ENCODE measurements around the gene CRYBG1.

CRYBG1 gene

DNA sequence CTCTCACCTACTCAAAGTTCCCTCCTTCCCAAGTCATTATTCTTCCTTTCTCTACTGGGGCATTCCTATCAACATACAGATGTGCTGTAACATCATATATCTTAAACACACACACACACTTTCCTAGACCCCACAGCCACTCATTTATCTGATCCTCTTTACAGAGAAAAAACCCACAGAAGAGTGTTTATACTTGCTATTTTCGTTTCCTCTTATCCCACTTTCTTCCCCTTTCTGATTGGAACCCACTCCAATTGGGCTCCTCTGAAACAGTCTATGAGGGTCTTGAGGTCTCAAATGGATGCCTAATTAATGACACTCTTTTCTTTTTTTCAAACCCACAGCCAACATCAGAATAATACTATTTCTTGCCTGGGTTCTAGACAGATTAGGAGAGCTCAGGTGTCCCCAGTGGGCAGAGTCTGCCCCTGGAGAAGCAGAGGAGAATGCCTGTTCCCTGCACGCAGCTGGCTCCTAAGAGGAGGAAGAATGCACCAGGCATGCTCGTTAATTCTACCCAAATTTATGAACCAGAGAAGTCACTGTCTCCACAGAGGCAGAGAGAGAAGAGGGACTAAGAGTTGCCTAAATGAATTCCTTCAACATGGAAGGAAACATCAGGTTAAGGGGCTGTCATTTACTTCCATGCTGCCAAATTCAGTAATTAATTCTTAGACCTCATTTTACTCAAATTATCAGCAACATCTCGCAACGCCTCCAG is 65.9 kb downstream of the CRYBG1 start:
- DNase-seq: no peak

DNA sequence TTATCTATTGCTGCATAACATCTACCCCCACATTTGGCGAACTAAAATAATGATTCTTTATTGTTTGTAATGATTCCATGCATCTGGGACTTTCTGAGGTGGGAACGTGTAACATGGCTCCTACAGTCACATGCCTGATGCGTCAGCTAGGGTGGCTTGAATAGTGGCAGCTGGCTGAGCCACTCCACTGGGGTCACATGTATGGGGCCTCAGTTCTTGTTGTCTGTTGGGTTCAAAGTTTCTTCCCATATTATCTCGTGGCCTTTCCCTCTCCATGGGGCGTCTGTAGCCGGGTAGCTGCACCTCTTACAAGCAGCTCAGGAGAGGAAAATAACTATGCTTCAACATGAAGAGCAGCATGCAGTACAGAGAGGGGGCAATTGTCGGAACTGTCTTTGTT is 69.9 kb downstream of the CRYBG1 start:
- DNase-seq: no peak

DNA sequence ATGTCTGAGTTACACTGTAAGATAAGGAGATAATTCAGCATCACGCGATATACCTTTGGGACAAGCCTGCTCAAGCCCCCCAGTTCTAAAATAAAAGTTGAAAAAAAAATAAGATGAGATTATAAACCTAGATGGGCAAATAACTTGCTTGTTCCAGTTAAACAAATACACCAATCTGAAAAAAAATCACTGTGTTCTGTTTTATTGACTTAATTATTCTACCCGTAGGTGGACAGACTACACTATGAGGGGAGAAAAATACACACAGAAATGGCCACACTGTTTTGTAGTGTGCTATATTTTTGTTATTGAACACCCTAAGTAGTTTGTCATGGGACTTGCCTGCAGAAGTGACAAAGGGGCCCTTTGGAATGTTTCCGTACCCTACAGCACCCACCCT is 70.9 kb downstream of the CRYBG1 start:
- DNase-seq: no peak

DNA sequence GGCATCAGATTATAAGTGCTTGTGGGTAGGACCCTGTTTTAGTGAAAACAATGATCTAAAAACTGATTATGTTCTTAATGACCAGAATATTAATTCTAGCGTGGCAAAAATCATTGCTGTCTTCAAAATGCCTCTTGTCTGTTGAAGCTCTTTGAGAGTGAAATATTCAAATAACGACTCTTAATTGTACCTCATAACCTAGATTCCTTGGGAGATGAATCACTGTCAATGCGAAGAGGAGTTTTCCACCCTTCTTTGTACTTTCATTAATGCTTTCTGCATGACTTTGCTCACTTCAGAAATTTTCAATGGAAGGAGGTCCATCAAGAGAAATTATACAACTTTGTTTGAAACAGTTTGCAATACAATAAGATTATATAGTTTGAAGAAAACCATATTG is 71.5 kb downstream of the CRYBG1 start:
- no peak for DNase-seq

DNA sequence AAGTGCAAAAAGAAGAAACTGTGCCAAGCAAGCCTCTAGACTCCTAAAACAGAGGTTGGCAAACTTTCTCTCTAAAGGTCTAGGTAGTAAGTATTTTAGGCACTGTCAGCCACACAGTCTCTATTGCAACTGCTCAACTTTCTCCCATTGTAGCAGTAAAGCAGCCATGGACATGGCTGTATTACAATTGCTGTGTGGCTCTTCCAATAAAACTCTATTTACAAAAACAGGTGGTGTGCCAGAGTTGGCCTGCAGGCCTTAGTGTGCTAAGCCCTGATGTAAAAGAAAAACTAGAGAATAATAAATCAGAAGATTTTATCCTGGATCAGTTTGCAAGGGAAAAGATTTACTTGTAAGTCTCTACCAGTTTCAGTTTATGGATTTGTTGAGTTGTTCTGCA is 74.0 kb downstream of the CRYBG1 start:
- no peak for DNase-seq

DNA sequence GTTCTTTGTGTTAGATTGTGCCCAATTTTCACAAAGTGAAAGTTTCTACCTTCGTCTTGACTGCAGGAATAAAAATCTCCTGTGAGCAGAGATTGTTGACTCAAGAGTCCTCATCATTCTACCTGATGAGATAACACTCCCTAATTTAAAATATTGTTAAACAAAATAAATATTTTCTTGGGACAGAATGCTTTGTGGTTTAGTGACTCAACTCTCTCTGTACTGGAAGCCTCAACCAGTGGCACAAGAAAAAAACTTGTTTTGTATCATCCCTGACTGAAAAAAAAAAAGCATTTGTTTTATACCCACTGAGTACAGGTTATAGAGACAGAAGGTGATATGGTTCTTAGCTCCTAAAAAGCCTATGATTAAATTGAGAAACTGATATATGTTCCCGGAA is 78.9 kb downstream of the CRYBG1 start:
- no peak for DNase-seq

DNA sequence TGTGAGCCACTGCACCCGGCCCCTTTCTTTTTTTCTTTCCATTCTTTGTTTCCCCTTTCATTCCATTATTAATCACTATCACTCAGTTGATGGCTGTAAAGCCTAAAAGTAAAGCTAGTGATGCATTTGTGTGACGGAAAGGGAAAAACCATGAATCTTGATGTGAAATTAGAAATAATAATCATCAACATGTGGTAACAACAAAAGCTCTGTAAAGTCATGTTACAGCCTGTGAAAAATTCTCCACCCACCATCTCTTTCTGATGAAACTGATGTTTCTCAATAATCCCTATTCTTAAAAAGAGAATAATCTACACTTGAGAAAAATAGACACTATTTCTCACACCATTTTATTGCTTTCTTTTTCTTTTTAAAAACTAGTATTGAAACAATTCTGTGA is 80.0 kb downstream of the CRYBG1 start:
- no peak for DNase-seq

DNA sequence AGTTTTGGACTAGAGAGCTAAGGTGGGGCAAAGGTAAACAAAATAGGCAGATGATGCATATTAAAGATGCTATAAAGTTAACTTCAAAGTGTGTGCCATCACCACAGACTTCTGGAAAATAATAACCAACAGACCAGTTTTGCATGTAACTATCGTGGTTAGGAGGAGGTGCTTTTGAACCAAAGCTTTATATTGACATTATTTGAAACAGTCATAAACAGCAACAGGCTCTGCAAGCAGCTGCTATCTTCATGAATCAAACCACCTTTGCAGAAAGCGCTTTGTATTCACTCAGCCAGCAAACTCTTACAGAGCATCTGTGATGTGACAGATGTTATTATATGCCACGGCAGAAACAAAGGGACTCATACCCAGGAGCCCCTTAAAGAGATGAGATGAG is 81.9 kb downstream of the CRYBG1 start:
- no peak for DNase-seq

DNA sequence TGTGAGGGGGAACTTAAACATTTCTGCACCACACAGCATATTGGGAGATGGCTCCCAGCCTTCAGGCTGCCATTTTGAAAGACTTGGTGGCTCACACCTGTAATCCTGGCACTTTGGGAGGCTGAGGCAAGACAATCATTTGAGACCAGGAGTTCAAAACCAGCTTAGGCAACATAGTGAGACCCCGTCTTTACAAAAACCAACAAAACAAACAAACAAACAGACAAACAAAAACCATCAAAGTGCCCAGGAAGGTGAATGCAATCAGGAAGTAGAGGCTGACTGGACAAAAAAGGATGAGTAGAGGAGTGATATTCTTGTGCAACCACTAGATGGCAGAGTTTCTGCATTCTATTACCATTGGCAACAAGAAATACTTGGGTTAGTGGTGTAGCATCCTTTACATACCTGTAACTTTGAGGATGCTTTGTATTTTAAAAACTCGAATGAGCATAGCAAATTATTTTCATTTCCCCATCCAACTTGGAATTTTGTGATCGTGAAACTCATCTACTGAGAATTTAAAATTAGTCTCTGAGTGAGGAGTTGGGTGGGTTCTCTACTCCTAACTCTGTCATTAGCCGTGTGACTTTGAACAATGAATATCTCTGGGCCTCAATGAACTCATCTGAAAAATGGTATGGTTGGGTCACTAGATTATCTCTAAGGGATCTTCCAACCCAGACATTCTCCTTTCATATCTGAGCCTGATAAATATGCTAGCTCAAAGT is 84.4 kb downstream of the CRYBG1 start:
- DNase-seq: no peak

DNA sequence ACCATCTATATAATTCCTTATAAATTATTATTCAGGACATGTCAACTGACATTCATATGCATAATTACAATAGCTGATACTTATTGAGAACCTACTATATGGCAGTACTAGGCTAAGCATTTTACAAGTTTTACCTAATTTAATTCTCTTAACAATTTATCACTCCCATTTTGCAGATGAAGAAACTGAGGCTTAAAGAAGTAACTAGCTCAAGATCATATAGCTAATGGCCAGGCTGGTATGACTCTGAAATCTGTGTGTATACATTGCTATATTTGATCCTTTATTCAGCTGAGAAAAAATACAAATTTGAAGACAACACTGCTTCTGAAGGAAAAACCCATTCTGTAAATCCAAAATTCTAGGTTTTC is 85.0 kb downstream of the CRYBG1 start:
- no peak for DNase-seq

DNA sequence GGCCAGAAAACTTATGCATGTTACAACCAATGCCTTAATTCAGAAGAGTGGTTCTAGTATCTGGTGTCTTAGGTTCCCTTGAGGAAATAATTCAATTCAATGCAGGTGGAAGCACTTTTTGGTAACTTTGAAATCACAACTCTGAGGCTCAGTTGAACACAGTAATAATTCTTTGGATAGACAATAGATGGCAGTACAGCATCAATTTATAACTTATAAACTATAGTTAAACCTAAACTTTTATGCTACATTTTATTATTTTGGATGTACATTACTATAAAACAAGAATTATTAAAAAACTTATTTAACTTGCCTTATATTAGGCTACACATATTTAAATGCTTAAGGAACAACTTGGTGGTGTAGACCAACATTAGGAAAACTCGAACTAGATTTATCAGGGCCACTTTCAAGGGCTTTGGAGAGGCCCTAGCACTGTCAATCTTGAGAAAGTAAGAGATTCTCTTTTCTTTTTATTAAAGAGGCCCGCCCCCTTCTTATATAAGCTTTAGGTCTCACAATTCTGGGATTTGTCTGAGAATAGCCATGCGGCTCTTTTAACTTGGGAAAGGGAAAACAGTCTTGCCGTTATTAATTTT is 85.9 kb downstream of the CRYBG1 start:
- no peak for DNase-seq

DNA sequence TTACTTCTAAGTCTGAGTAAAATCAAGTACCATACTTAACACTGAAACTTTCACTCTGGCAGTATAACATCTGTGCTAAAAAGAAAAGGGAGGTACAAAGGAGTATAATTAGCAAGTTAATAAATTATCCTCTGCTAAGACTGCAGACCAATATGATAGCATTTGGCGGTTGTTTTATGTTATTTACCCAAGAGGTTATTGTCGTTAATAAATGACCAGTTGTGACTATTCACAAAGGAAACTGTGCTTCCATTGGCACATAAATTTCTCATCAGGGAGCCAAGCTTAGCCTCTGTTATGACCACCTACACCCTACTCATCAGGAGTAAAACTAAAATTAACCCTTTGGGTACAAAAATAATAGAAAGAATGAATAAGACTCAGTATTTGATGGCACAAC is 86.5 kb downstream of the CRYBG1 start:
- no peak for DNase-seq

DNA sequence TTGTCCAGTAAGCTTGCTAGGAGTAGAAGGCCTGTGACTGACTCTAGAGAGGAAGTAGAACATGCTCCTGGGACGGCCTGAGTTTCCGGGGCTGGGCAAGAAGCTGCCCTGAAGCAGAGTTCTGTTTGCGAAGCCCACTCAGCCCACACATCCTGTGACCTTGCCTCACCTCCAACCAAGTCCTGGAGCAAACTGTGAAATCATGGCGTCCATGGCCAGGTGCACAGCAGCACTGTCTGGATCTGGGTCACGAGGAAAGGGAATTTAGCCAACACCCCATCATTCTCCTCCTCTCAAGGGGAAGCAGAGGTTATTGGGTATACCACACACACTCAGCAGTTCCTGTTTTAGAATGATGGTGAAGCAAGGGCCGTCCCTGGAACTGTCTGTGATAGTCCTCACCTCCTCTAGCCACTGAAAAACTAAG is 87.5 kb downstream of the CRYBG1 start:
- no peak for DNase-seq

DNA sequence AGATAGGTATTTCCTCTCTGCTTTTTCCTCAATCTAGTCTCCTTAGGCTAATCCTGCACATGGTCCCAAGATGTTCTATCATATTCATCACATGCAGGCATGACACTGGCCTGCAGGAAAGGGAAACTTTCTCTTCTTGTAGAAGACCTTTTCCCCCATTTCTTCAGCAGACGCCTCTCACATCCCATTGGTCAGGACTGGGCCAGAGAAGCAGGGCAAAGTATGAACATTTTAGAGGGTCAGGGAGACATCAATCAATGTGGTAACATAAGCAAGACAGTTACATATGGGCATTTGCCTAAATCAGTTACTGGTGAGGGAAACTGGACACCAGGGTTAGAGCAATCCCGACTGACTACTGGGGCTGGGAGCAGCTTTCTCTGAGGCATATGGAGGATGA is 90.1 kb downstream of the CRYBG1 start:
- DNase-seq: no peak

DNA sequence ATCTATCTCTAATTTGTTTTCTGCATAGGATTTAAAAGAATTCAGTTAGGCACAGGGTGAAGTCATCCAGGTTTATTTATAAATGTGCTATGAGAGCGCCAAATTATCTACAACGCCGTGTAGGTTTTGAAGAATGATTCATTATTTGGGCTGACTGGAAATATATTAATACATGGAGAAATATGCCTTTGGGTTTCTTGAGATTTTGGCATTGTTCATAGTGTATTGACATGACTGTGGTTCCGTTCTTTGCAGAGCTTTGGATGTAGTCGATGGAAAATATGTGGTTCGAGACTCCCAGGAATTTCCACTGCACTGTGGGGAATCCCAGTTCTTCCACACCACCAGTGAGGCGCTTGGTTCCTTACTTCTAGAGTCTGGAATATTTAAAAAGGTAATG is 90.9 kb downstream of the CRYBG1 start:
- DNase-seq: no peak

DNA sequence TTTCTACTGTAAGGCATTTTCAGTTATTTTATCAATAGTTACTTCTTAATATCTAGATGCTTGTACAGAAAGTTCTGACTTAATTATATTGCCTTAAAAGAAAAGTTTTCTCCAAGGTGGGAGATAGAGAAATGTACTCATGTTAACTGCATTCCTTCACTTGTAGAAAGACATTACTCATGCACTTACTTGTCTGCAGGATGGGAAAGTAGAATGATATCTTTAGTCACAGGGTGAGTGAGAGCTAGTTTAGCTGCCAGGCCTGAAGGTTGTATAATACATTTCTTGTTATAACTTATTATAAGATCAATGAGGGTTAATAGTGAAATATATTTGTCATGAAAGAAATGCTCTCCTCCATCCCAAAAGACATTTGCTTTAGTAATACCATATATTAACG is 92.1 kb downstream of the CRYBG1 start:
- no peak for DNase-seq

DNA sequence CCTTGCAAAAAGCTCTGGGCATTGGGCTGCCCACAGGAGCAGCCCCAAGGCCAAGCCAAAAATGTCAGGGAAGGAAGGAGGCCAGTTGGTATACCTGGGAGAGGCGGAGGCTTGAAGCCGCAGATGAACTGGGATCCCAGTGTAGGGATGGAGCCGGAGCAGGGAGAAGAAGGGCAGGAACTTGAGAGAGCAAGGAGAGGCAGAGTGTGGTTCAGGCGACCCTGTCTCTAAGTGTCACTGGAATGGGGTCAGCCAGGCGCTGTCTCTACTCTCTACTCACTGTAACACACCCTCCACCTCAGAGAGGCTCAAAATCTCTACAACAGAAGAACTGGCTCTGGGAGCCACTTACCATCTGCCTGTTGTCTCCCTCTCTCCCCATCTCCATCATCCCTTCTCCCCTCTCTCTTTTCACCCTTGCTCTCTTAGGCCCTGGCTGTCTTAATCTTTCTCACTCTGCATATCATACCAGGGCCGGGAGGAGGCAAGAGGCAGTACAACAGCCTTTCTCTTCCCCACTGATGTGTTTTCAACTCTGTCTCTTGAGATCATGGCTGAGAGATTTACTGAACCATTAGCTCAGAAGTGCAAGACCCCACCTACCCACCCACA is 93.3 kb downstream of the CRYBG1 start:
- no peak for DNase-seq

DNA sequence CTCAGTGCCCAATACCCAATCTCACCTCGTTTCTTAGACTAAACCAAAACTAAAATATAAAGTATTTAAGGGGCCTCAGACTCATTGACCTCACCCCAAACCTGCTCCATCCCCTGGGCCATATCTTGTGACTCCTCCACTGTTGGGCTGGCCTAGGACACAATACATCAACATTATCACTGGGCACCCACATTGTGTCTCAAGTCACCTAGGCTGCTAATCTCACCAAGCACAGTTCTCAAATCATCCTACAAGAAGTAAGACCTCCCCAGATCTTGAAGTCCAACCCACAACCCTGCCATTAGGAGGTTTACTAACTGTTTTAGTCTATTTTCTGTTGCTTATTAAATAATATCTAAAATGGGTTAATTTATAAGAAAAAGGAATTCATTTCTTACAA is 96.2 kb downstream of the CRYBG1 start:
- DNase-seq: no peak

DNA sequence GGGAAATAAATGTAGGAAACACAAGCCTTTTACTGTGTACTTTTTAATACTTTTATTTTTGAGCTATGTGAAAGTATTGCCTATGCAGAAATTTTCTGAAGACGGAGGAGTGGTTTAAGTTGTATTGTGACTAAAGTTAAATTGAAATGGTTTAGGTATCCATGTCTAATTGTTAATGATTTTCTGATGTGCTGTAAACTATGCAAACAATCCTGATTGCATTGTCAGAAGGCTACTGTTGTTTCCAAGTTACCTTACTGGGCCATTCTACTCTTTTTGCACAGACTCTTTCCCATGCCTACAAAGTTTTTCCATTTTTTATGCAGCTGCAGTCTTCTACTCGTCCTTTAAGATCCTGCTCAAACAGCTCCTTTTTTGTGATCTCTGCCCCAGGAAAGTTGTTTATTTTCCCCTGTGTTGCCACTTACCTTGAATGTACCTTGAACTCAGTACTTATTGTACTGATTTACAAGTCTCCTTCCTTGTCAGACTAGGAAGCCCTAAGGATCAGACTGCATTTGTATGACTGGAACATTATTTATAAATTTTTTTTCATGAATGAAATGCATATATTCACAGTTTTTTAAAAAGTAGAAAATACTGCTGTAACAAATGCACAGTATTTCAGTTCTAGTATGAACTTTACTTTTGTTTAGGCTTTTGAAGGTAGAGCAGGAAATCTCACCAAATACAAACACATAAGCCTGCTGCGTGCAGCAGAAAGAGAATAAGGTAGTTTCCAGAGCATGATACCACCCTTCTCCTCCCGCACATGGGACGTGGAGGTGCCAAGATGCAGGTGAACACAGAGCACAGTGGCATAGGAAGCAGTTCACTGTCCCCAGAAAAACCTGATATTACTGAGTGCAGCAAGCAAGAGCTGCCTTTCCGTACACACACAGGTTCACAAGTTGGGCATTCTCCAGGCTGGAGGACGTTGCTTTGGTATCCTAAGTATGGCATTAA is 97.8 kb downstream of the CRYBG1 start:
- DNase-seq: no peak

DNA sequence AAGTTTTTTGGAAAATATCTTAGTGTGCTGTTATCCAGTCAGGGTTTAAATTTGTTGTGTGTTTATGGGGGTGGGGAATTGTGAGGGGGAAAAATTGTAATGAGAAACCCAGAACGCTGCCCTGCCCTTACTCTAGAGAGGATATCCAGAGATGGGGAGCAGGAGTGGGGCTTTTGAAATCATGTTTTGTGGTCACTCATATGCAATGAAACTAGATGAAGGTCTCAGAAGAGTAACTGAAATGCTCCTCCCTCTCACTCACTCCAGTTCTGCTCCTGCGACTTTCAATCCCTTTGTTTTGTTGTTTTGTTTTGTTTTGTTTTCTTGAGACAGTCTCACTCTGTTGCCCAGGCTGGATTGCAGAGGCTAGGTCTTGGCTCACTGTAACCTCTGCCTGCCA is 100.0 kb downstream of the CRYBG1 start:
- DNase-seq: no peak

DNA sequence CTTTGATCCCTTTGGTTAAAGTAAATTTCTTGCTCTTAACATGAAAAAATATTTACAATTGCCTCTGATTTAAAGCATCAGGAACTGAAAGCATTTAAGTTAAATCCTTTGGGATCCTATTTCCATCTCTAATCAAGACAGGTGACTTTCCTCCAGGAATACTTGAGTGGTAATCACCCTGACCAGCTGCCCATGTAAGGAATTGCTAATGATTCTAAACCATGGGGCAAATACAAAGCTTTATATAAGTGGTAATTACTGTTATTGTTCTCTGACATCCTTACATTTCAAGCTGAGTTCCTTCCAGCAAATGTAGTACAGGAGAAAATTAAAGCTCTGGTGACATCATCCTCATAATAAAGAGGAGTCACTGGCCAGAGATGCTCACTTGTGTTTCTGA is 100.6 kb downstream of the CRYBG1 start:
- DNase-seq: no peak

DNA sequence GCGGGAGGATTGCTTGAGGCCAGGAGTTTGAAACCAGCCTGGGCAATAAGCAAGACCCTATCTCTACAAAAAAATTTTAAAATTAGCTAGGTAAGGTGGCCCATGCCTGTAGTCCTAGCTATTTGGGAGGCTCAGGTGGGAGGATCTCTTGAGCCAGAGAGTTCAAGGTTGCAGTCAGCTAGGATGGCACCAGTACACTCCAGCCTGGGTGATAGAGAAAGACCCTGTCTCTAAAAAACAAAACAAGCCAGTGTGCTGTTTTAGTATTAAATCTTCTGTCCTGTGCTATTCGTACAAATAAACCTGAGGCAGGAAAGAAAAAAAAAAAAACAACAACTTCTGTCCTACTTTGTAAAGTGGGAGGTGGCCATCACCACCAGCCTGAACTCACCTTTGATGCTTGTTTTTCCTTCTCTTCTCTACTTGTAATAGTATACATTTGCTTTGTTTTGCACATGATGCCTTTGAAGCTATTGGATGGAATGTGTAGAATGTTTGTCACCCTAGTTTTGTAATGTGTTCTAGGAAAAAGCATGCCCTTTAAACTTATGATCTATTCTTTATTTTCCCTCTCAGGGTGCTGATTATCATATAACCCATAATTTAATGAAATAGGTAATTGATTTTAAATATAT is 102.5 kb downstream of the CRYBG1 start:
- no peak for DNase-seq
